GM21526 (cell line): Measurements from ENCODE around the gene TSPYL2.

Experiments
- ATAC-seq: cut with Tn5 transposase; IDR thresholded peaks from one replicate; pipeline ENCODE4 v1.9.1; 2021; ENCODE audit warnings: moderate library complexity; ENCODE audit not compliant: unreplicated experiment, low FRiP score

Gene TSPYL2

GRCh38 chrX:53078943-53079342 is 3.2 kb upstream of the TSPYL2 start:
- no peak for ATAC-seq

GRCh38 chrX:53080628-53081580 is 1.3 kb upstream of the TSPYL2 start:
- ATAC-seq = no peak

DNA sequence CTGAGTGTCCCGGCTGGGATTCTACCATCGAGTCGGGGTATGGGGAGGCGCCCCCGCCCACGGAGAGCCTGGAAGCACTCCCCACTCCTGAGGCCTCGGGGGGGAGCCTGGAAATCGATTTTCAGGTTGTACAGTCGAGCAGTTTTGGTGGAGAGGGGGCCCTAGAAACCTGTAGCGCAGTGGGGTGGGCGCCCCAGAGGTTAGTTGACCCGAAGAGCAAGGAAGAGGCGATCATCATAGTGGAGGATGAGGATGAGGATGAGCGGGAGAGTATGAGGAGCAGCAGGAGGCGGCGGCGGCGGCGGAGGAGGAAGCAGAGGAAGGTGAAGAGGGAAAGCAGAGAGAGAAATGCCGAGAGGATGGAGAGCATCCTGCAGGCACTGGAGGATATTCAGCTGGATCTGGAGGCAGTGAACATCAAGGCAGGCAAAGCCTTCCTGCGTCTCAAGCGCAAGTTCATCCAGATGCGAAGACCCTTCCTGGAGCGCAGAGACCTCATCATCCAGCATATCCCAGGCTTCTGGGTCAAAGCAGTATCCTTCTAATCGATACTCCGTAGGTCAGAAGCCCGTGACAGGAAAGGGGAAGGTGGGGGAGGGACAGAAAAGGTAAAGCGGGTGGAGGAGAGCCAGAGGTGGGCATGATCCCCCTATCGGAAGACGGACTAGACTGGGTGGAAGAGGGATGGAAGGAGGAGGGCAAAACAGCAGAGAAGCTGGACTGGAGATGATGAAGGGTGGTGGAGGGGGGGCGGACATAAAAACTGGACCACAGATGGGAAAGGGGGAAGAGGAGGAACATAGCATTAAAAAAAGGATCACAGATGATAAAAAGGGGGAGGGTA is 828 bp downstream of the TSPYL2 start:
- no peak for ATAC-seq

DNA sequence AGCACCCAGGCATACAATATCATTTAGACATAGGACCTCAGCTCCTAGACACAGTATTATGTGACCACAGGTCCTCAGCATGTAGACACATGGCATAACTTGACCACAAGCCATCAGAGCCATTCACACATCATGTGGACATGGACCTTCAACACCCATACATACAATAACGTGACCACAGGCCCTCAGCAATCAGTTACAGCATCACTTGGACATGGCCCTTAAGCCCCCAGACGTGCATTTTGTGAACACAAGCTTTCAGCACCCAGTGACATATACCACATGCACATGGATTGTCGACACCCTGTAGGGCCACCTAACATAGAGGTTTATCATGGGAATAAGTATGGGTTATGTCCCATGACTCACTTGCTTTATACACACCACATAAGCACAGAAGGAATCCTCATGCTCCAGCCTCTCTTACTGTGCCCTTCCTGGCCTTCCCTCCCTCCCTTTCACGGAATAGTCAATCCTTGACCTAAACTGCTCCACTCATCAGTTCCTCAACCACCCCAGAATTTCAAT is 1.9 kb downstream of the TSPYL2 start:
- no peak for ATAC-seq

DNA sequence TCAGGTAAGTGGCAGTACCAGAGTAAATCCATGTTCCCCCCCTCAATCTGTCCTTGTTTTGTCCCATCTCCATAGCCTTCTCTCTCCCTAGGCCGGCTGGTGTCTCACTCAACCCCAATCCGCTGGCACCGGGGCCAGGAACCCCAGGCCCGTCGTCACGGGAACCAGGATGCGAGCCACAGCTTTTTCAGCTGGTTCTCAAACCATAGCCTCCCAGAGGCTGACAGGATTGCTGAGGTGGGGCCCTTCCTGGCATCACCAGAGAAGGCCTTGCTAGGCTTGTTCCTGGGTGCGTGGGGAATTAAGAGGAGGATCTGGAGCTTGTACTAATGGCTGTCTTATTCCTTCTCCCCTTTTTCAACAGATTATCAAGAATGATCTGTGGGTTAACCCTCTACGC is 2.7 kb downstream of the TSPYL2 start:
- no peak for ATAC-seq

DNA sequence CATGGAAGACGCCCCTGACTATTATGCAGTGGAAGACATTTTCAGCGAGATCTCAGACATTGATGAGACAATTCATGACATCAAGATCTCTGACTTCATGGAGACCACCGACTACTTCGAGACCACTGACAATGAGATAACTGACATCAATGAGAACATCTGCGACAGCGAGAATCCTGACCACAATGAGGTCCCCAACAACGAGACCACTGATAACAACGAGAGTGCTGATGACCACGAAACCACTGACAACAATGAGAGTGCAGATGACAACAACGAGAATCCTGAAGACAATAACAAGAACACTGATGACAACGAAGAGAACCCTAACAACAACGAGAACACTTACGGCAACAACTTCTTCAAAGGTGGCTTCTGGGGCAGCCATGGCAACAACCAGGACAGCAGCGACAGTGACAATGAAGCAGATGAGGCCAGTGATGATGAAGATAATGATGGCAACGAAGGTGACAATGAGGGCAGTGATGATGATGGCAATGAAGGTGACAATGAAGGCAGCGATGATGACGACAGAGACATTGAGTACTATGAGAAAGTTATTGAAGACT is 3.6 kb downstream of the TSPYL2 start:
- no peak for ATAC-seq

GRCh38 chrX:53086464-53086863 is 4.3 kb downstream of the TSPYL2 start:
- no peak for ATAC-seq

DNA sequence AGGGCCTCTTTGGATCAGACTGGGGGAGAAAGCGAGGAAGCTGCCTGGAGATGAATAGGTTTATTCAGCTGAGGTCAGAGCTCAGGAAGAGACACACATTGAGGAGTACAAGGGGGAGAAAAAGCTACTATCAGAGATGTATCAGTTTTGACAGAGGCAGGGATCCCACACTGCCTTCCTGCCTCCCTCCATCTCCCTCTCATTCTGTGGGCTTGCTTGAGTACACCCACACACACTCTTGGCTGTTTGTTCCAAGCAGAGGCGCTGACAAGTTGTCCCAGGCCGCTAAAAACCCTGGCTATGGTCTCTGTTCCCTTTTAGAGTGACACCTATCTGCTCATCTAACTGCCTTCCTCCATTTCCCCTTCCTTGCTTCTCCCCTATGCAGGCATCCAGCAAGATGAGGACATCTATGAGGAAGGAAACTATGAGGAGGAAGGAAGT is 5.2 kb downstream of the TSPYL2 start:
- ATAC-seq = no peak

DNA sequence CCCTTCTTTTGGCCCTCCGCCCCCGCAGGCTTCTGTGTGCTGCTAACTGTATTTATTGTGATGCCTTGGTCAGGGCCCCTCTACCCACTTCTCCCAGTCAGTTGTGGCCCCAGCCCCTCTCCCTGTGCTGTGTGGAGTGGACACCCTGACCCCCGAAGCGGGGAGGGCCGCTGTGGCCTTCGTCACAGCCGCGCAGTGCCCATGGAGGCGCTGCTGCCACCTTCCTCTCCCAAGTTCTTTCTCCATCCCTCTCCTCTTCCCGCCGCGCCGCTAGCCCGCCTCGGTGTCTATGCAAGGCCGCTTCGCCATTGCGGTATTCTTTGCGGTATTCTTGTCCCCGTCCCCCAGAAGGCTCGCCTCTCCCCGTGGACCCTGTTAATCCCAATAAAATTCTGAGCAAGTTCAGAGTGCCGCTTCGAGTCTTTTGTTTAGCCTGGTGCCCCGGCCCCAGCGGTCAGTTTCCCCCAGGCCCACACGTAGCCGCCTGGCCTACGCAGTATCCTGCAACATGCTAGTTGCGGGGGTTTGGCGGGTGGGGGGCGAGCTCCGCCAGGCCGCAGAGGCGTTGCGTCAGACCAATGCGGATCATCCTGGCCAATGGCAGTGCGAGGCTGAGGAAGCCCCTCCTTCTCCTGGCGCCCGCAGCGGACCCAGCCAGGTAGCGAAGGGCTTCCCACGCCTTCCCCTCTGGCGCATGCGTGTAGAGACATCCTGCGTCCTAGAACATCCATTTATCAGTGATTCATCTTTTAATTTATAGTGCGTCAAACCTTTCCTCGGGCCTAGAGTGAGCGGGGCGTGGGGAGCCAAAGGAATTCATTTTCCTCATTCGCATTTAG is 6.2 kb downstream of the TSPYL2 start:
- ATAC-seq = no peak

- no peak for ATAC-seq
Measured at GRCh38 chrX:53089224-53089842, 7.2 kb downstream of the TSPYL2 start.

DNA sequence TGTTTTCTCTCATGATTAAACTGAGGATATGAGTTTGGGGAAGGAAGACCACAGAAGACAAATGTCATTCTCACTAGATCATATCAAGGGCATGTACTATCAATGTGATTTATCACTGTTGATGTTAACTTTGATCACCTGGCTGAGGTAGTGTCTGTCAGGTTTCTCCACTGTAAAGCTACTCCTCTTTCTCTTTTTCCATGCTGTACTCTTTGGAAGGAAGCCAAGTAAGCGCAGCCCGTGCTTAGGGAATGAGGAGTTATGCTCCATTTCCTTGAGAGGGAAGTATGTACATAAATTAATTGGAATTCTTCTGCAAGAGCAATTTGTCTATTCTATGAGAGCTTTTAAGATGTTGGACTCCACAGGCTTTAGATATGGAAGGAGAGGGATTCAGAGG is 7.8 kb downstream of the TSPYL2 start:
- ATAC-seq = no peak

DNA sequence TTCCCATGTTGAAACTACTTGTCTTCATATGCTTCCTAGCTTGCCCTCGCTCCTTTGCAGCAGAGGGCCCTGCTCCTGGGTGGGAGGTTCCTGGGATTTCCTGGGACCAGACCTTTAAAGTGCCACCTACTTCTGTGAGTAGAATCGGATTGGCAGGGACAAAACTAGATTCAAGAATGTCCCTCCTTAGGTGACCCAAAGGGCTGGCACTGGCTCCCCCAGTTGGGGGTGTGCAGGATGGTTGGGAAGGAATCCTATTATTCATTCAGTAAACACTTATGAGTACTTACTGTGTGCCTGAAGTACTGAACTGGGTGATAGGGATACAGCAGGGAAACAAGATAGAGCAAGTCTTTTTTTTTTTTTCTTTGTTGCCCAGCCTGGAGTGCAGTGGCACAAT is 9.2 kb downstream of the TSPYL2 start:
- no peak for ATAC-seq

GRCh38 chrX:53093177-53093655 is 11.0 kb downstream of the TSPYL2 start:
- ATAC-seq = no peak

GRCh38 chrX:53093748-53094581 is 11.8 kb downstream of the TSPYL2 start, which contains the start of gene KANTR:
TSS of gene KANTR (plus strand) at chrX:53094142. CDS start at chrX:53124273, 30,131 bp downstream.
- ATAC-seq = peak; percentile 65

DNA sequence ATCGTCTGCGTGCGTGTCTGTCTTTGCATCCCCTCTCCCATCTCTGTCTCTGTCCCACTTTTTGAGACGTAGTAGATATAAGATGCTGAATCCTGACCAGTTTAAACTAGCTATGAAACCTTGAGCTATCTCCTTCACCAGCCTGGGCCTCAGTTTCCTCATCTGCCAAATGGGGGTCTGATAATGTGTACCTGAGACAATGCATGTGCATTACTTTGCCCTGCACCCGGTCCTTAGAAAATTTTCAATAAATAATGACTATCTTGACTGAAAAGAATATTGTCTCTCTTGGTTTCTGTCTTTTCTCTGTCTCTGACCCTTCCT is 12.4 kb downstream of the TSPYL2 start:
- ATAC-seq = no peak

GRCh38 chrX:53095796-53096195 is 13.6 kb downstream of the TSPYL2 start:
- no peak for ATAC-seq

DNA sequence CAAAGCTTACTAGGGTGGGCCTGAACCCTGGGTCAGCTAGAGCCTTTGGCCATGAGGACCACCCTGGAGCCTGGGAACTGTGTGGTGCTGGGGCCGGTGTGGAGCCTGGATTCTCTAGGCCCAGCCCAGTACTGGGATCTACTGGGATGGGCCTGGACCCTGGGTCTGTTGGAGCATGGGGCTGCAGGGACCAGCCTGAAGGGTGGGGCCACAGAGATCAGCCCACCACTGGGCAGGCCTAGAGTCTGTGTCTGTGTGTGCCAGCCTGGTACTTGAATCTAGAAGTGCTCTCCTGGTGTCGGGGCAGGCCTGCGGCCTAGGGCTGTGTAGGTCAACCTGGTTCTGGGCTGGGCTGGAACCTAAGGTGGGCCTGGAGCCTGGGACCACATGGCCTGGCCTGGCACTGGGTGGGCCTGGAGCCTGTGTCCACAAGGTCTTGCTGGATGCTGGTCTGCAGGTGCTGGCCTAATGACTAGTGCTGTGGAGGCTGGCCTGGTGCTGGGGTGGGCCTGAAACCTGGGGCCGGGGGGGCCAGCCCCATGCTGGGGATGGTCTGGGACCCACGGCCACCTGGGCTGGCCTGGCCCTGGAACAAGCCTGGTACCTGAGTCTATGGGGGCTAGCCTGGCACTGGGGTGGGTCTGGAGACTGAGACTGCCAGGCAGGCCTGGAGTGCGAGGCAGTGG is 32.8 kb downstream of the TSPYL2 start:
- no peak for ATAC-seq

DNA sequence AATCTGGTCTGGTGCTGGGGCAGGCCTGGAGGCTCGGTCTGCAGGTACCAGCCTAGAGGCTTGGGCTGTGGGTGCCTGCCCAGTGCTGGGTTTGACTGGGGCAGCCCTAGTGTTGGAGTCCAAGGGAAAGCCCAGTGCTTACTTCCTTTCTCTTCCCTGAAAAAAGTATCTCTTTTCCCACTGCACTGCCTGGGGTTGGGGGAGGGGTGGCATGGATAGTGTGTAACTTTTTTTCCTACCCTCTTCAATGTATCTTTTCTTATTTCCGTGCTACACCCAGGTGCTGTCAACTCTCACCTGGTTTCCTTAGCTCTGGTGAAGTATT is 33.3 kb downstream of the TSPYL2 start:
- no peak for ATAC-seq
